Measurements from ENCODE around the gene CCSER2.

The CCSER2 gene

DNA sequence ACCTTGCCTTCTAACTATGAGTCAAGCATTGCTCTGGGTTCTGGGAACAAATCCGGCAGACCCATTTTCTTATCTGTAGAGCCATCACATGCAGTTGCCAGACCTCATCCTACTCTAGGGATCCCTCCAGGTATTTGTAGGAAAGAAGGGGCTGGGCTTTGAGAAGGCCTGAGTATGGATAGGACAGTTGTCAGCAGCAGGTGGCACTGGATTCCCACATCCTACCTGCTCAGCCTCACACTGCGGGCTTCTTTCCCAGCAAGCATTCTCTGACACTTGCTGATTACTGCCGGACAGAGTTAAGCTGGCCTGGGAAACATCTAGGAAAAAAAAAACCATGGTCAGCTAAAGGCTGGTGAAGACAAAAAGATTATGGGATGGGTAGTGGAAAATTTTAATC lies 224.1 kb downstream of the CCSER2 start:
- Histone ChIP-seq H3K9me2 (ENCODE audit: low read depth, low read length) (no peaks in the 10 kb centered on the region), H3K27me3 (ENCODE audit: insufficient read depth, low read length) (no peaks in the 10 kb centered on the region), H3K79me2 (ENCODE audit: insufficient read depth, low read length) (no peaks in the 10 kb centered on the region), H4K20me1 (ENCODE audit: insufficient read depth, low read length) (no peaks in the 10 kb centered on the region), H3K27ac (ENCODE audit: low read depth, low read length, poor library complexity, severe bottlenecking) (no peak overlapping the region), H2AFZ (ENCODE audit: low read length) (no peak overlapping the region), H3K9me3 (ENCODE audit: low read length) (no peaks in the 10 kb centered on the region), H3K9ac (ENCODE audit: low read length) (no peak overlapping the region), H3K4me3 (ENCODE audit: low read depth, low read length, poor library complexity, severe bottlenecking) (no peak overlapping the region), H3K4me1 (ENCODE audit: insufficient read depth, low read length, severe bottlenecking) (no peaks in the 10 kb centered on the region), H3K4me2 (ENCODE audit: low read length) (no peak overlapping the region), H3F3A (ENCODE audit: insufficient read depth, low read length) (no peaks in the 10 kb centered on the region), H3K36me3 (ENCODE audit: insufficient read depth, low read length) (no peaks in the 10 kb centered on the region)
- TF ChIP-seq EZH2 (IDR thresholded peaks at IDR 0.05; ENCODE audit: borderline replicate concordance, low read length), result no peak
- TF ChIP-seq, protein P1, sequence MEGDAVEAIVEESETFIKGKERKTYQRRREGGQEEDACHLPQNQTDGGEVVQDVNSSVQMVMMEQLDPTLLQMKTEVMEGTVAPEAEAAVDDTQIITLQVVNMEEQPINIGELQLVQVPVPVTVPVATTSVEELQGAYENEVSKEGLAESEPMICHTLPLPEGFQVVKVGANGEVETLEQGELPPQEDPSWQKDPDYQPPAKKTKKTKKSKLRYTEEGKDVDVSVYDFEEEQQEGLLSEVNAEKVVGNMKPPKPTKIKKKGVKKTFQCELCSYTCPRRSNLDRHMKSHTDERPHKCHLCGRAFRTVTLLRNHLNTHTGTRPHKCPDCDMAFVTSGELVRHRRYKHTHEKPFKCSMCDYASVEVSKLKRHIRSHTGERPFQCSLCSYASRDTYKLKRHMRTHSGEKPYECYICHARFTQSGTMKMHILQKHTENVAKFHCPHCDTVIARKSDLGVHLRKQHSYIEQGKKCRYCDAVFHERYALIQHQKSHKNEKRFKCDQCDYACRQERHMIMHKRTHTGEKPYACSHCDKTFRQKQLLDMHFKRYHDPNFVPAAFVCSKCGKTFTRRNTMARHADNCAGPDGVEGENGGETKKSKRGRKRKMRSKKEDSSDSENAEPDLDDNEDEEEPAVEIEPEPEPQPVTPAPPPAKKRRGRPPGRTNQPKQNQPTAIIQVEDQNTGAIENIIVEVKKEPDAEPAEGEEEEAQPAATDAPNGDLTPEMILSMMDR (IDR thresholded peaks at IDR 0.05; ENCODE audit: low read length), result no peak

DNA sequence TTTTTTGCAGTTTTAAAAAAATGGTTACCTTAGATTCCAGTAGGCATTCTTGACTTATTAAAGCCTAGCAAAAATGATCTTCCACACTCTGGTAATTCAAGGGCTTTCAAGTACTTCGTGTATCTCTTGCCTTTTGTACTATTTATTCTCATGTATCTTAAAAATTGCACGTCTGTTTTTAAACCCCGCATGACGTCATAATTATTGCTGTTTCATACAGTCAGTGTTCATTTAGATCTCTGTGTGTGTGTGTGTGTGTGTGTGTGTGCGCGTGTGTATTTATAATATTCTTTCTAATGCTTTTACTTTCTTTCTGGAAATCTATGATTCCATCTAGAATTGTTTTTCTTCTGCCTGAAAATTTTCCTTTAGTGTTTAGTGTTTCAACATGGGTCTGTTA lies 234.2 kb downstream of the CCSER2 start:
- H3K4me1 ChIP-seq (ENCODE audit: insufficient read depth, low read length, severe bottlenecking), result no peaks in the 10 kb centered on the region
- no peak overlapping the region for H3K9ac ChIP-seq (ENCODE audit: low read length)
- H3K9me2 ChIP-seq (ENCODE audit: low read depth, low read length), result no peaks in the 10 kb centered on the region
- no peak overlapping the region for H3K27ac ChIP-seq (ENCODE audit: low read depth, low read length, poor library complexity, severe bottlenecking)
- no peak overlapping the region for H3K4me3 ChIP-seq (ENCODE audit: low read depth, low read length, poor library complexity, severe bottlenecking)
- no peaks in the 10 kb centered on the region for H3K36me3 ChIP-seq (ENCODE audit: insufficient read depth, low read length)
- H2AFZ ChIP-seq (ENCODE audit: low read length), result no peak overlapping the region
- no peak overlapping the region for H3K4me2 ChIP-seq (ENCODE audit: low read length)
- H3K27me3 ChIP-seq (ENCODE audit: insufficient read depth, low read length), result no peaks in the 10 kb centered on the region
- H3F3A ChIP-seq (ENCODE audit: insufficient read depth, low read length), result no peaks in the 10 kb centered on the region
- no peaks in the 10 kb centered on the region for H4K20me1 ChIP-seq (ENCODE audit: insufficient read depth, low read length)
- no peaks in the 10 kb centered on the region for H3K79me2 ChIP-seq (ENCODE audit: insufficient read depth, low read length)
- no peaks in the 10 kb centered on the region for H3K9me3 ChIP-seq (ENCODE audit: low read length)
- TF ChIP-seq, protein P1 (IDR thresholded peaks at IDR 0.05; ENCODE audit: low read length), result no peak
- no peak for TF ChIP-seq EZH2 (IDR thresholded peaks at IDR 0.05; ENCODE audit: borderline replicate concordance, low read length)

DNA sequence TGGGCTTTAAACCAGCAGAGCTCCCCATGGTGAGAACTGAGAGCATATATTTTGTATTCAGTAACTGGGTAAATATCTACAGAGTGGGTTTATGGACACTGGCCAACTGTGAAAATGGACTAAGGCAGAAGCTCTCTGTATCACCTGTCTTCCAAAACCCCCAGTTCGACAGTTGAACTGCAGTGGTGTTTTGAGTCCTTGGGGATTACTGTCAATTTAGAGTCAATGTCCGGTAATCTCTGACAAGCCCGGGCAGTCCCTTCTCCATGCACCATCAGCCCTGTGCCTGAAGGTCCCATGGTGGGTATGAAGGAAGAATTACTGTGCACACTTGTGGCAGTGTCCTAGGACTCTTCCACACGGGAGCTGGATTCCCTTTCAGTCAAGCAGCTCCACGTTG lies 235.0 kb downstream of the CCSER2 start:
- Histone ChIP-seq H3K9ac (ENCODE audit: low read length) (no peak overlapping the region), H4K20me1 (ENCODE audit: insufficient read depth, low read length) (no peaks in the 10 kb centered on the region), H3K9me3 (ENCODE audit: low read length) (no peaks in the 10 kb centered on the region), H3F3A (ENCODE audit: insufficient read depth, low read length) (no peaks in the 10 kb centered on the region), H3K79me2 (ENCODE audit: insufficient read depth, low read length) (no peaks in the 10 kb centered on the region), H2AFZ (ENCODE audit: low read length) (no peak overlapping the region), H3K4me3 (ENCODE audit: low read depth, low read length, poor library complexity, severe bottlenecking) (no peak overlapping the region), H3K4me2 (ENCODE audit: low read length) (no peak overlapping the region), H3K27me3 (ENCODE audit: insufficient read depth, low read length) (no peaks in the 10 kb centered on the region), H3K9me2 (ENCODE audit: low read depth, low read length) (no peaks in the 10 kb centered on the region), H3K27ac (ENCODE audit: low read depth, low read length, poor library complexity, severe bottlenecking) (no peak overlapping the region), H3K4me1 (ENCODE audit: insufficient read depth, low read length, severe bottlenecking) (no peaks in the 10 kb centered on the region), H3K36me3 (ENCODE audit: insufficient read depth, low read length) (no peaks in the 10 kb centered on the region)
- TF ChIP-seq EZH2 (IDR thresholded peaks at IDR 0.05; ENCODE audit: borderline replicate concordance, low read length), result no peak
- TF ChIP-seq, protein P1 (IDR thresholded peaks at IDR 0.05; ENCODE audit: low read length), result no peak
